H1 (cell line): ENCODE data around the gene ACP2. TPM values are rescaled to one million over a fixed set of nuclear protein-coding genes. Genes with fewer than 3 reads are reported as not detected.
A peak's percentile ranks its signal among the peaks of the same experiment; 100 is the strongest.

Experiments used
- POLR2A ChIP-seq, 2 experiments: IDR thresholded peaks; 1 replicate in 1 of 2; 2 replicates in 1 of 2; pipeline ENCODE4 v1.6.1; 2011; ENCODE audit warnings: low read depth in 2 of 2, low read length in 2 of 2, mild to moderate bottlenecking in 2 of 2; ENCODE audit errors: control extremely low read depth in 1 of 2
- RBBP5 ChIP-seq: IDR thresholded peaks from 2 replicates; pipeline ENCODE4 v1.7.1; 2012; ENCODE audit warnings: low read depth, mild to moderate bottlenecking, inconsistent platforms, low read length, moderate library complexity, borderline replicate concordance
- RXRA ChIP-seq: IDR thresholded peaks from 2 replicates; pipeline ENCODE4 v1.6.1; 2011; ENCODE audit warnings: low read depth, mild to moderate bottlenecking, low read length, moderate library complexity; ENCODE audit not compliant: insufficient read depth
- SAP30 ChIP-seq: fragments of 300-600 bp; sonication (generic); IDR thresholded peaks from 2 replicates; pipeline ENCODE4 v1.7.1; 2012; ENCODE audit warnings: low read length, moderate library complexity, mild to moderate bottlenecking, inconsistent platforms; ENCODE audit not compliant: insufficient read depth, insufficient replicate concordance
- SIRT6 ChIP-seq: IDR thresholded peaks from one replicate; pipeline ENCODE4 v1.7.1; 2012; ENCODE audit warnings: low read length, inconsistent platforms
- TAF7 ChIP-seq: optimal IDR thresholded peaks from 2 replicates; pipeline ENCODE3; 2011; ENCODE audit warnings: low read depth, mild to moderate bottlenecking, inconsistent platforms, low read length, moderate library complexity, borderline replicate concordance
- TBP ChIP-seq: IDR thresholded peaks from 2 replicates; pipeline ENCODE4 v1.6.1; 2011; ENCODE audit warnings: low read depth, low read length, improper control_type of control experiment
- polyA plus RNA-seq, 7 experiments: library from polyadenylated mRNA; depleted of rRNA in 3 of 7; stranded (reverse) in 5 of 7; unstranded in 2 of 7; fragments of >200 nt in 5 of 7; fragments of 200-250 nt in 2 of 7; gene quantifications; 1 replicate in 5 of 7; 2 replicates in 1 of 7; 4 replicates in 1 of 7; pipeline versions ENCODE4 v1.2.1 to v1.2.3, GENCODE V29; 2011 to 2013; ENCODE audit warnings: missing spikeins in 2 of 7, mixed read lengths in 2 of 7
- total RNA-seq: library from RNA; stranded (reverse); fragmentation: NEBNext Ultra II Directional; extraction: Animal tissue kit (Norgen Biotek cat#: 25700); gene quantifications from 2 replicates; pipeline ENCODE4 v1.2.1, GENCODE V29; 2021
- TF ChIP-seq, protein P1 (sequence below): IDR thresholded peaks from 2 replicates; pipeline ENCODE4 v1.6.1; 2011; ENCODE audit warnings: low read depth, mild to moderate bottlenecking, low read length; ENCODE audit not compliant: insufficient read depth

The ACP2 gene
- total and polyA plus RNA-seq, 2 of the 8 experiments (the other 6 are each of a cell fraction or from before 2014, with no cell fraction given) = 17.8 to 19.8 TPM

GRCh38 chr11:47259232-47259977 lies 10.8 kb upstream of the ACP2 start (continued):
- TF ChIP-seq RXRA (no peak), RBBP5 (0 out of 2 replicates have a peak, but pooled peaks have one; percentile 28), POLR2A (IDR thresholded peaks at IDR 0.05; ENCODE audit: control extremely low read depth in 1 of 2, low read depth in 2 of 2, low read length in 2 of 2) (no peak), SIRT6 (no peak), TAF7 (no peak), TBP (no peak; the same call in 1 of the 2 replicates), SAP30 (no peak)
- TF ChIP-seq, protein P1, sequence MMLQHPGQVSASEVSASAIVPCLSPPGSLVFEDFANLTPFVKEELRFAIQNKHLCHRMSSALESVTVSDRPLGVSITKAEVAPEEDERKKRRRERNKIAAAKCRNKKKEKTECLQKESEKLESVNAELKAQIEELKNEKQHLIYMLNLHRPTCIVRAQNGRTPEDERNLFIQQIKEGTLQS = no peak
- TF ChIP-seq, all 59 proteins: peak for 5
